ENCODE results near the gene MYL6B.

DNA sequence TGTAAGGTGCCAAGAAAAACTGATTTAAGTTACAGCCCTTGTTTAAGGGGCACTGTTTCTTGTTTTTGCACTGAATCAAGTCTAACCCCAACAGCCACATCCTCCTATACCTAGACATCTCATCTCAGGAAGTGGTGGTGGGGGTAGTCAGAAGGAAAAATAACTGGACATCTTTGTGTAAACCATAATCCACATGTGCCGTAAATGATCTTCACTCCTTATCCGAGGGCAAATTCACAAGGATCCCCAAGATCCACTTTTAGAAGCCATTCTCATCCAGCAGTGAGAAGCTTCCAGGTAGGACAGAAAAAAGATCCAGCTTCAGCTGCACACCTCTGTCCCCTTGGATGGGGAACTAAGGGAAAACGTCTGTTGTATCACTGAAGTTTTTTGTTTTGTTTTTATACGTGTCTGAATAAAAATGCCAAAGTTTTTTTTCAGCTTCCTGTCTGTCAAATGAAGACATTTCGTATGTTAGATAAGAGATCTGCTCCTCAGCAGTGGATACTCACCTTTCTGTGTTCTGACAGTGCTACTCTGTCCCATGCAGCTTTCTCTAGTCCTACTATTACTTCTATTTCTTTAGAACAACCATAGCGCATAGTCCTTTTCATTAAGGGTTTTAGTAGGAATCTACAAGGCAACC, 49.2 kb upstream of the MYL6B start:
- TF ChIP-seq, protein P1, sequence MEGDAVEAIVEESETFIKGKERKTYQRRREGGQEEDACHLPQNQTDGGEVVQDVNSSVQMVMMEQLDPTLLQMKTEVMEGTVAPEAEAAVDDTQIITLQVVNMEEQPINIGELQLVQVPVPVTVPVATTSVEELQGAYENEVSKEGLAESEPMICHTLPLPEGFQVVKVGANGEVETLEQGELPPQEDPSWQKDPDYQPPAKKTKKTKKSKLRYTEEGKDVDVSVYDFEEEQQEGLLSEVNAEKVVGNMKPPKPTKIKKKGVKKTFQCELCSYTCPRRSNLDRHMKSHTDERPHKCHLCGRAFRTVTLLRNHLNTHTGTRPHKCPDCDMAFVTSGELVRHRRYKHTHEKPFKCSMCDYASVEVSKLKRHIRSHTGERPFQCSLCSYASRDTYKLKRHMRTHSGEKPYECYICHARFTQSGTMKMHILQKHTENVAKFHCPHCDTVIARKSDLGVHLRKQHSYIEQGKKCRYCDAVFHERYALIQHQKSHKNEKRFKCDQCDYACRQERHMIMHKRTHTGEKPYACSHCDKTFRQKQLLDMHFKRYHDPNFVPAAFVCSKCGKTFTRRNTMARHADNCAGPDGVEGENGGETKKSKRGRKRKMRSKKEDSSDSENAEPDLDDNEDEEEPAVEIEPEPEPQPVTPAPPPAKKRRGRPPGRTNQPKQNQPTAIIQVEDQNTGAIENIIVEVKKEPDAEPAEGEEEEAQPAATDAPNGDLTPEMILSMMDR (IDR thresholded peaks at IDR 0.05) = no peak
- no peak for TF ChIP-seq POLR2A (IDR thresholded peaks at IDR 0.05)
